Esophagus squamous epithelium (tissue), 4 donors: ENCODE results near the gene ABHD5.

Experiments
- CTCF ChIP-seq, 6 experiments: fragments of 450-650 bp in 4 of 6; fragments of 200-600 bp in 2 of 6; sonication (generic) in 2 of 6; IDR thresholded peaks; one replicate each; pipeline ENCODE4 v1.5.1; 2016 to 2019; ENCODE audit warnings: antibody characterized with exemption in 6 of 6, mild to moderate bottlenecking in 4 of 6, moderate library complexity in 4 of 6
- POLR2A ChIP-seq, 4 donors: fragments of 450-650 bp; IDR thresholded peaks; one replicate each; pipeline ENCODE4 v1.6.1; 2017; ENCODE audit warnings: antibody characterized with exemption in 4 of 4, mild to moderate bottlenecking in 4 of 4, moderate library complexity in 3 of 4

GRCh38 chr3:43782541-43782940 is 91.8 kb downstream of the ABHD5 start:
- TF ChIP-seq CTCF (IDR thresholded peaks at IDR 0.05) (no peak), POLR2A (IDR thresholded peaks at IDR 0.05) (no peak)
